Stimulated activated CD4-positive, alpha-beta T cell treated with anti-CD3 and anti-CD28 coated beads, TNF-alpha, amount 100 ng/mL, for 24 hours (primary cell): ENCODE results near the gene ZNF550.

Experiments used
- DNase-seq, 3 experiments: peaks; one replicate each; pipeline ENCODE4 v3.0.0-alpha.2; 2020; ENCODE audit warnings: low read depth in 3 of 3

Gene ZNF550

GRCh38 chr19:57559404-57560025, at the start of gene ZNF550:
Gene ZNF550 (minus strand): TSS chr19:57559863. CDS start chr19:57559682, 181 bp downstream.
- DNase-seq: peak; percentile 79 to 87 (median 83)

GRCh38 chr19:57606931-57607330, 47.3 kb upstream of the ZNF550 start:
- no peak for DNase-seq

GRCh38 chr19:57599761-57600383, 40.2 kb upstream of the ZNF550 start, which contains the start of gene ZNF530:
Gene ZNF530 (plus strand): TSS chr19:57599885. CDS start chr19:57604346, 4,461 bp downstream.
- peak; percentile 83 to 87 (median 85) for DNase-seq

DNA sequence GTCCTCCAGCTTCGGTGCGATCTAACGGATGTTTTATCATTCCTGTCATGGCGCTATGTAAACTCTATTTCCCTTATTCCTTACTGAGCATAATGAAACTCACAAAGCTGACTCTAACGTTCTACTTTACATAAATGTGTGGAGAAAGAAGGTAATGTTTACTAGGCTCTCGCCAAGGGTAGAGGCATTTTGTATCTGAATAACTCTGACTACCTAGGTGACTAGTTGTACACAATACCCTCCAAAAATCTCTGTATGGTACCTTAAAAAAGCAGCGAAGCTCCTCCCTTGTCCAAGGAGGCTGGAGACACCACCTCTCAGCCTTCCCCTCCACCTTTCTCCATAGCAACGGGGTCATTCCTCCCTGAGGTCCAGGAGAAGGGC, 39.7 kb upstream of the ZNF550 start:
- no peak for DNase-seq

GRCh38 chr19:57587529-57587928, 27.9 kb upstream of the ZNF550 start:
- DNase-seq: no peak

GRCh38 chr19:57583521-57584416, 24.1 kb upstream of the ZNF550 start, which contains the start of gene ZIK1:
Gene ZIK1 (plus strand): TSS chr19:57584145. CDS start chr19:57584357, 212 bp downstream.
- DNase-seq: peak; percentile 72 to 80 (median 77)

DNA sequence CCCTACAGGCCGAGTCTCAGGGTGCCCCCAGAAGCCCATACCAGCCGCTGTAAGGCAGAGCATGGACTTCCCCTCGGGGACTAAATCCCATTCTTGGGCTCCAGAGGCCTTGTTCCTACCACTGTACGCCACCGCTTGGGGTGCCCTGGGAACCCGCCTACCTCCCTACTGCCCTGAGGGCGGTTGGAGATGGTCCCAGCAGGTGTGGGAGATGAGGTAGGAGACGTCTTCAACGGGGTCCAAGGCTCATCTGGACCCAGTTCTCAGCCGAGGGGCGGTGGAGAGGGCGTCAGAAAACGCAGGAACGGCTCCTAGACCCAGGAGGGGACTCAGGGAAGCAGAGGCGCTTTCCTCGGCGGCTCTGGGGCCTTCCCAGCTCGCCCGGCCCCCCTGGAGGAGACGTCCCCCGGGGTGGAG, 23.4 kb upstream of the ZNF550 start:
- DNase-seq: no peak

GRCh38 chr19:57578487-57579205, 19.0 kb upstream of the ZNF550 start, which contains the start of gene ZNF416:
Gene ZNF416 (minus strand): TSS chr19:57578911. CDS start chr19:57578704, 207 bp downstream.
- peak; percentile 91 to 97 (median 91) for DNase-seq

DNA sequence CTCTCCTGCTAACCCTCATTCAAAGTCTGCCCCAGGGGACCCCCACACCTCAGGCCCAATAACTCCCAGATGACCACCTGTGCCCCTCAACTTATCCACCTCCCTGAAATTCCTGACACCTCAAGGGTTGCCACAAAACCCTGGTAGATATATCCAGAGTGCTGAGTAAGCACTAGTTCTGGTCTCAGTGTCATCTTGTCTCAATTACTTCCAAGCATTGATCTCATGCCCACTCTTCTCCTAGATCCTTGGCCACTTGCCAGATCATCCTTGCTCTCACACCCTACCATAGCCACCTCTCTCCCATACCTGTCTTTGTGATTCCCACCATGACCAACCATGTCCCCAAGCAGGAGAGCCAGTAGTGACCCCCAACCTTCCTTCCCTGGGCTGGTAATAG, 17.0 kb upstream of the ZNF550 start:
- DNase-seq: no peak

GRCh38 chr19:57572415-57572947, 12.8 kb upstream of the ZNF550 start:
- DNase-seq: no peak

DNA sequence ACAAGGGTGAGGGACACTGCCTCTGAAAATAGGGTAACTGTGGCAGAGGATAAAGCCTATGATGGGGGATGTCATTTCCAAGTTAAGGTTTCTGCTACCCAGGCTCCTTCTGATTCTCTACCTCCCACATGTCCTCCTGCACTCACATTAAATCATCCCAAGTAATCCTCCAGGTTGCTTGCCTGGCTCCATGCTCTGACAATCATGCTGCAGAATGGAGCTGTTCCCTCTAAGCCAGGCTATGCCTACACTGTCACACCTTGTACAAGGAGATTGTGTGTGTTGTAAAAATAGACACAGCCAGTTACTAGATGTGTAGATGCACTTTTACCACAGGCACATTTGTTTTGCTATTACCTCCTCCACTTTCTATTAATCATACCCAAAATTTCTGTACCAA, 11.0 kb upstream of the ZNF550 start:
- no peak for DNase-seq

GRCh38 chr19:57566396-57567265, 7.0 kb upstream of the ZNF550 start:
- DNase-seq: no peak

- DNase-seq: no peak
Observed at GRCh38 chr19:57563547-57563946, 3.9 kb upstream of the ZNF550 start.

DNA sequence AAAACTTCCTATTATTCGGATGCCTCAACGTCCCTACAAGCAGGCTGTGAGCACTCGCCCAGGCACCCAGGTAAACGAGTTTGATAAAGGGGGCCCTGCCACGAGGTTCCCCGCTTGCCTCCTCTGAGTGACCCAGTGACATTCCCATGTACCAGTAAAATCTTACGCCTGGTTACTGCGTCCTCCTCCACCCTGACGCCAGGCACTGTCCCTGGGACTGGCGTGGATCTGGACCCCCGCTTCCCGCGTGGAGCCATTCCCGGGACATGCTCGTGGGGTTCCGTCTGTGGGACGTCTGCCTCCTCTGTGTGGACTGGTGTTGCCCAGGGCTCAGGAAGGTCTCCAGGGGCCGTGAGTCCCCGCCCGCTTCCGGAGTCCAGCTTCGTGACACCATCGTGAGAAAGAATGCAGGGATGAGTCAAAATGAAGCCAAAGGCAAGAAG, 407 bp upstream of the ZNF550 start:
- no peak for DNase-seq

GRCh38 chr19:57559008-57559403, 657 bp downstream of the ZNF550 start:
- DNase-seq: peak in 1 of 3 experiments; percentile 2

DNA sequence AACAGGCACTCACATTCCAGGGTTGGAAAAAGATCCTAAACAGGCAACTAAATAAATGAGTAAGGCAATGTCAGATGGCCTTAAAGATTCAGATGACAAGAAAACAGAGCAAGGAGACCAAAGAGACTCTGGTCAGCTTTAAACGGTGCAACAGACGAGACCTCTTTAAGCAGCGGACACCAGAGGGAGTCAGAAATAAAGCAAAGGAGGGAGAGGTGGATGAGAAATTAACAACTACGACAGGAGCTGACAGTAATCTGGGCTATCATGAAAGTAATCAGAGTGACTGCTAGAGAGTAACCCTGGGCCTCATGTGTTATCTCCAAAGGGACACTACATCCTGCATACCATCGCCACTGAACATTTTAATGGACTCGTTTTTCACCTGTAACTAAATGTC, 1.1 kb downstream of the ZNF550 start:
- DNase-seq: no peak

DNA sequence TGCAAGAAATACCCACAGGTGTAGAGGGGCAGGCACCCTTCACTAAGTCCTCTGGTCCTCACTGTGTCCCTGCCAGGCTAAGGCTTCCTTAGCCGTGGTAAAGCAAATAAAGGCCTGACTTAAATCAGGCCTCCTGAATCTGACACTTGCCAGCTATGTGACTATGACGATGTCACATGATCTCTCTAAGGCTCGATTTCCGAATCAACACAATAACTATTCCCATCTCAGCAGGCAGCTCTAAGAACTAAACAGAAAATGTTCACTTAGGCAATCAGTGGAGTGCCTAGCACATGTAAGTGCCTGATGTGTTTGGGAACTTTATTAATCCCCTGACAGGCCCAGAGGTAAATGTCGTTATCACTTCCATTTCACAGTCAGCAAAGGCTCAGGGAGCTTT, 2.0 kb downstream of the ZNF550 start:
- DNase-seq: no peak

DNA sequence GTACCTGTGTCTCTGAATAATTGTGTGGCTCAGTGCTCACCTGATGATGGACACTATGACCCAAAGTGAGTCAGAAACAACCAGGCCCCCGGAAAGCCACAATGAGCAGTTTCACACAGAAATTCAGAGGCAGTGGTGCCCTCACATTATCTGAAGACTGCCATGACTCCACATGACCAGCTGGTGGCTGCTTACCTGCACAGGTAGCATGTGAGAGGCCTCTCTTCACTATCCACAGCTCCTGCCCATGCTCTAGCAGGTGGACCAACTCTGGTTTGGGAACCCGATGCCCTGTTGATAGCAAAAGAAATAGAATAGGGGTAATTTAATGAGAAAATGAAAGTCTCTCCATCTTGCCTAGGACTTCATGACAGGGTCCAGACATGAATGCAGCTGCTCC, 7.2 kb downstream of the ZNF550 start:
- DNase-seq: no peak

GRCh38 chr19:57546513-57546912, 13.2 kb downstream of the ZNF550 start:
- DNase-seq: no peak

DNA sequence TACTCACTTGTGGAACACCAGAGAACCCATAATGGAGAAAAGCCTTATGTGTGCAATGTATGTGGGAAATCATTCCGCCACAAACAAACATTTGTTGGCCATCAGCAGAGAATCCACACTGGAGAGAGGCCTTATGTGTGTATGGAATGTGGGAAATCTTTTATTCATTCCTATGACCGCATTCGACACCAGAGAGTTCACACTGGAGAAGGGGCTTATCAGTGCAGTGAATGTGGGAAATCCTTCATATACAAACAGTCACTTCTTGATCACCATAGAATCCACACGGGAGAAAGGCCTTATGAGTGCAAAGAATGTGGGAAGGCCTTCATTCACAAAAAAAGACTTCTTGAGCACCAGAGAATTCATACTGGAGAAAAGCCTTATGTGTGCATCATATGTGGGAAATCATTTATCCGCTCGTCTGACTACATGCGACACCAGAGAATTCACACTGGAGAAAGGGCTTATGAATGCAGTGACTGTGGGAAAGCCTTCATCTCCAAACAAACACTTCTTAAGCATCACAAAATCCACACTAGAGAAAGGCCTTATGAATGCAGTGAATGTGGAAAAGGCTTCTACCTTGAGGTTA, 21.6 kb downstream of the ZNF550 start:
- no peak for DNase-seq
